GM12878 (cell line): ENCODE measurements around the gene PSMG3.

Source experiments
- PAX8 ChIP-seq: fragments of 450-650 bp; IDR thresholded peaks from 2 replicates; pipeline ENCODE4 v1.6.1; 2017; ENCODE audit warnings: mild to moderate bottlenecking, moderate library complexity
- REST ChIP-seq: IDR thresholded peaks from 2 replicates; pipeline ENCODE4 v1.6.1; 2012; ENCODE audit warnings: mild to moderate bottlenecking, low read depth, low read length
- TBL1XR1 ChIP-seq: IDR thresholded peaks from 2 replicates; pipeline ENCODE4 v1.6.1; 2012; ENCODE audit warnings: low read depth, low read length, improper control_type of control experiment

DNA sequence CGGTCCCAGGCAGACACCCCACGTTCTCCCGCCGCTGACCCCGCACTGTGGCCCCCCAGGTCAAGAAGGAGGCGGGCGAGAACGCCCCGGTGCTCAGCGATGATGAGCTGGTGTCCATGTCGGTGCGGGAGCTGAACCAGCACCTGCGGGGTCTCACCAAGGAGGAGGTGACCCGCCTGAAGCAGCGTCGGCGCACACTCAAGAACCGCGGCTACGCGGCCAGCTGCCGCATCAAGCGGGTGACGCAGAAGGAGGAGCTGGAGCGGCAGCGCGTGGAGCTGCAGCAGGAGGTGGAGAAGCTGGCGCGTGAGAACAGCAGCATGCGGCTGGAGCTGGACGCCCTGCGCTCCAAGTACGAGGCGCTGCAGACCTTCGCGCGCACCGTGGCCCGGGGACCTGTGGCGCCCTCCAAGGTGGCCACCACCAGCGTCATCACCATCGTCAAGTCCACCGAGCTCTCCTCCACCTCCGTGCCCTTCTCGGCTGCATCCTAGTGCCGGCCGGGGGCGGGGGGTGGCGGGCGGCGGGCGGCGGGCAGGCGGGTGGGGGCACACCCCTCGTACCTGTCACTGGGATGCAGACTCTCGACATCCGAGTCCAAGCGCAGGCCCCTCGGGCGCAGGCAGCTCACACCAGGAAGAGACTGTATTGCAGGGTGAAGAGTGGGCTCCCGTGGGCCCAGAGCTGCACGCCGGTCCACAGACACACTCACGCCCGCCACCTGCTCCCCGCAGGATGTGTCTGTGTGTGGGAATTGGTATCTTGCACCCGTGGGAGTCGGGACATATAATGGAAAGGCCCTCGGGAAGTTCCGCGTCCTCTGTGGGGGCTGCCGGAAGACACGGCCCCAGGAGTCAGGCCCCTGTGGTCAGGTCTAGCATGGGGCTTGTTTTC lies 29.7 kb downstream of the PSMG3 start:
- TF ChIP-seq TBL1XR1: no peak
- no peak for TF ChIP-seq PAX8
- no peak for TF ChIP-seq REST
